ENCODE data around the gene BARHL1. TPM values are rescaled to one million over a fixed set of nuclear protein-coding genes. Genes with fewer than 3 reads are reported as not detected.

Gene BARHL1
- total RNA-seq, 1 experiment from 2014 or later, result not detected

- TF ChIP-seq, protein P1, sequence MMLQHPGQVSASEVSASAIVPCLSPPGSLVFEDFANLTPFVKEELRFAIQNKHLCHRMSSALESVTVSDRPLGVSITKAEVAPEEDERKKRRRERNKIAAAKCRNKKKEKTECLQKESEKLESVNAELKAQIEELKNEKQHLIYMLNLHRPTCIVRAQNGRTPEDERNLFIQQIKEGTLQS (IDR thresholded peaks at IDR 0.05), result no peak
- TF ChIP-seq MAX (IDR thresholded peaks at IDR 0.05) (no peak), JUND (IDR thresholded peaks at IDR 0.05) (no peak), FOSL1 (IDR thresholded peaks at IDR 0.05; ENCODE audit: low read depth) (no peak), POLR2AphosphoS5 (IDR thresholded peaks at IDR 0.05; ENCODE audit: low read depth, low read length) (no peak), EZH2phosphoT487 (IDR thresholded peaks at IDR 0.05; ENCODE audit: borderline replicate concordance) (no peak), YY1 (IDR thresholded peaks at IDR 0.05; ENCODE audit: extremely low read depth, insufficient replicate concordance, low read depth, low read length) (no peak), CBX3 (IDR thresholded peaks at IDR 0.05; ENCODE audit: low read depth) (no peak), POLR2A (IDR thresholded peaks at IDR 0.05; ENCODE audit: borderline replicate concordance, extremely low read depth, insufficient read depth, insufficient read length) (no peak), CEBPB (IDR thresholded peaks at IDR 0.05; ENCODE audit: low read depth) (no peak), SP1 (IDR thresholded peaks at IDR 0.05; ENCODE audit: low read depth) (no peak)
Measured at GRCh38 chr9:132582786-132583583, 579 bp downstream of the BARHL1 start (continued).

- H3K9ac ChIP-seq (ENCODE audit: low read length), result no peak overlapping the region
- no TSS peak for BruUV-seq (replicated peaks)
- H3K27ac ChIP-seq (ENCODE audit: low read depth, low read length), result no peak overlapping the region
- intact Hi-C loops (cut with micrococcal nuclease), result no loop called here
- peaks cover 0 to 9% of the 10 kb centered on the region in 2 experiments; a peak in 2 of 4 replicates for H3K4me1 ChIP-seq (ENCODE audit: control insufficient read depth in 1 of 2, insufficient read depth in 2 of 2, low read length in 2 of 2)
- RAD21 ChIA-PET (ENCODE audit: low non-redundant PET in 1 of 2, low total read pairs in 2 of 2, uncharacterized antibody in 2 of 2, unreplicated experiment in 2 of 2), result no interaction called here
- H3K36me3 ChIP-seq (ENCODE audit: control insufficient read depth in 1 of 2, insufficient read depth in 2 of 2, low read length in 2 of 2), result no peaks in the 10 kb centered on the region
- CTCF ChIA-PET, result no interaction called here
- H2AFZ ChIP-seq (ENCODE audit: low read depth, low read length, poor library complexity, severe bottlenecking), result no peak overlapping the region
- TF ChIP-seq POLR2A (IDR thresholded peaks at IDR 0.05; ENCODE audit: borderline replicate concordance, extremely low read depth, insufficient read depth, insufficient read length), result no peak
- no peak for TF ChIP-seq TCF7L2 (IDR thresholded peaks at IDR 0.05; ENCODE audit: borderline replicate concordance, extremely low read depth, insufficient read depth, insufficient read length)
- no peak for TF ChIP-seq JUND (IDR thresholded peaks at IDR 0.05)
- TF ChIP-seq, protein P2, sequence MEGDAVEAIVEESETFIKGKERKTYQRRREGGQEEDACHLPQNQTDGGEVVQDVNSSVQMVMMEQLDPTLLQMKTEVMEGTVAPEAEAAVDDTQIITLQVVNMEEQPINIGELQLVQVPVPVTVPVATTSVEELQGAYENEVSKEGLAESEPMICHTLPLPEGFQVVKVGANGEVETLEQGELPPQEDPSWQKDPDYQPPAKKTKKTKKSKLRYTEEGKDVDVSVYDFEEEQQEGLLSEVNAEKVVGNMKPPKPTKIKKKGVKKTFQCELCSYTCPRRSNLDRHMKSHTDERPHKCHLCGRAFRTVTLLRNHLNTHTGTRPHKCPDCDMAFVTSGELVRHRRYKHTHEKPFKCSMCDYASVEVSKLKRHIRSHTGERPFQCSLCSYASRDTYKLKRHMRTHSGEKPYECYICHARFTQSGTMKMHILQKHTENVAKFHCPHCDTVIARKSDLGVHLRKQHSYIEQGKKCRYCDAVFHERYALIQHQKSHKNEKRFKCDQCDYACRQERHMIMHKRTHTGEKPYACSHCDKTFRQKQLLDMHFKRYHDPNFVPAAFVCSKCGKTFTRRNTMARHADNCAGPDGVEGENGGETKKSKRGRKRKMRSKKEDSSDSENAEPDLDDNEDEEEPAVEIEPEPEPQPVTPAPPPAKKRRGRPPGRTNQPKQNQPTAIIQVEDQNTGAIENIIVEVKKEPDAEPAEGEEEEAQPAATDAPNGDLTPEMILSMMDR (IDR thresholded peaks at IDR 0.05 in 2 of 3, conservative IDR thresholded peaks at IDR 0.05 in 1 of 3; ENCODE audit: borderline replicate concordance in 1 of 3, insufficient read depth in 1 of 3, low read depth in 2 of 3, low read length in 2 of 3), result no peak
- no peak for TF ChIP-seq EZH2 (IDR thresholded peaks at IDR 0.05)
- H3K79me2 ChIP-seq (ENCODE audit: insufficient read depth, low read length), result no peaks in the 10 kb centered on the region
- no peaks in the 10 kb centered on the region for H4K20me1 ChIP-seq (ENCODE audit: insufficient read depth)
- H3K4me3 ChIP-seq (replicated peaks in 1 of 2; ENCODE audit: low read depth in 1 of 2, low read length in 2 of 2), result no peak overlapping the region
- DNase-seq (ENCODE audit: low read depth, low spot score) (no peak), ATAC-seq (no peak)
- no peaks in the 10 kb centered on the region for H3K9me3 ChIP-seq (ENCODE audit: control insufficient read depth in 1 of 2, insufficient read depth in 1 of 2, low read depth in 1 of 2, low read length in 2 of 2)
- POLR2A ChIA-PET, result no interaction called here
- no peak overlapping the region for H3K4me2 ChIP-seq (ENCODE audit: low read length)
- H3K27me3 ChIP-seq (ENCODE audit: insufficient read depth, low read length), result no peaks in the 10 kb centered on the region; the same call in 1 of the 2 replicates
- H3K9me2 ChIP-seq (ENCODE audit: insufficient read depth), result no peaks in the 10 kb centered on the region
Measured at GRCh38 chr9:132583584-132584304, 1.3 kb downstream of the BARHL1 start.

All from HCT116 (cell line).